H1 (cell line): ENCODE data around the gene MYO1A. TPM values are rescaled to one million over a fixed set of nuclear protein-coding genes. Genes with fewer than 3 reads are reported as not detected.

ENCODE experiments used
- CTCF ChIA-PET: fragments of 300-600 bp; sonication (Branson Sonifier 250); formaldehyde crosslinking; loops from one replicate; lab custom pipeline; 2021; ENCODE audit not compliant: partially characterized antibody; lab: Charles Lee
- POLR2A ChIA-PET: fragments of 300-600 bp; sonication (Branson Sonifier 250); formaldehyde crosslinking; loops from one replicate; lab custom pipeline; 2021; ENCODE audit warnings: inconsistent platforms; ENCODE audit not compliant: partially characterized antibody; lab: Charles Lee
- DNase-seq, 2 experiments: peaks; one replicate each; pipeline versions ENCODE4 v3.0.0 to v3.0.0-alpha.2; 2010 to 2022; ENCODE audit warnings: low spot score in 2 of 2, low read depth in 1 of 2, mixed read lengths in 1 of 2
- FAIRE-seq: peaks from 2 replicates; lab custom pipeline; 2011; peaks lifted over from hg19 to GRCh38; lab: Jason Lieb, UNC
- H2AFZ ChIP-seq: 2 replicates; pipeline ENCODE4 v1.8.1; 2012; ENCODE audit warnings: low read length, inconsistent platforms
- H2AK5ac ChIP-seq: 2 replicates; pipeline ENCODE4 v1.6.1; 2013; ENCODE audit warnings: low read depth, low read length
- H2BK120ac ChIP-seq: replicated peaks from 2 replicates; pipeline ENCODE3; 2013; ENCODE audit warnings: low read depth, low read length, inconsistent platforms
- H2BK12ac ChIP-seq: 2 replicates; pipeline ENCODE4 v1.6.1; 2013; ENCODE audit warnings: low read depth, low read length
- H2BK15ac ChIP-seq: 2 replicates; pipeline ENCODE4 v1.6.1; 2013; ENCODE audit warnings: low read length
- H2BK20ac ChIP-seq: 2 replicates; pipeline ENCODE4 v1.6.1; 2013; ENCODE audit warnings: low read length
- H2BK5ac ChIP-seq: 2 replicates; pipeline ENCODE4 v1.6.1; 2013; ENCODE audit warnings: low read depth, low read length
- H3K14ac ChIP-seq: 2 replicates; pipeline ENCODE4 v1.6.1; 2013; ENCODE audit warnings: inconsistent platforms; ENCODE audit not compliant: insufficient read length
- H3K18ac ChIP-seq: 2 replicates; pipeline ENCODE4 v1.6.1; 2013; ENCODE audit warnings: low read length; ENCODE audit errors: extremely low read depth
- H3K23ac ChIP-seq: 2 replicates; pipeline ENCODE4 v1.6.1; 2013; ENCODE audit warnings: inconsistent platforms; ENCODE audit not compliant: insufficient read length
- H3K23me2 ChIP-seq: 2 replicates; pipeline ENCODE4 v1.6.1; 2013; ENCODE audit warnings: low read depth, low read length
- H3K27ac ChIP-seq: 2 replicates; pipeline ENCODE4 v1.6.1; 2011; ENCODE audit warnings: low read depth, low read length, inconsistent platforms
- H3K27me3 ChIP-seq, 4 experiments: replicated peaks in 1 of 4; 1 replicate in 1 of 4; 2 replicates in 3 of 4; pipeline versions ENCODE4 v1.6.1 to v1.8.1; 2011 to 2013; ENCODE audit warnings: low read length in 3 of 4, mild to moderate bottlenecking in 3 of 4, inconsistent platforms in 2 of 4, mixed read lengths in 2 of 4, moderate library complexity in 1 of 4; ENCODE audit not compliant: control insufficient read depth in 3 of 4, insufficient read depth in 3 of 4; ENCODE audit errors: extremely low read depth in 1 of 4
- H3K36me3 ChIP-seq, 4 experiments: 2 replicates each; pipeline versions ENCODE4 v1.6.1 to v1.8.1; 2011 to 2013; ENCODE audit warnings: mild to moderate bottlenecking in 4 of 4, low read length in 3 of 4, moderate library complexity in 2 of 4, control low read depth in 1 of 4, inconsistent platforms in 1 of 4; ENCODE audit not compliant: insufficient read depth in 4 of 4, control insufficient read depth in 2 of 4
- H3K4ac ChIP-seq: replicated peaks from 2 replicates; pipeline ENCODE3; 2013; ENCODE audit warnings: low read length, low read depth, mixed read lengths, inconsistent platforms; ENCODE audit not compliant: insufficient read length
- H3K4me1 ChIP-seq, 4 experiments: replicated peaks in 1 of 4; 1 replicate in 1 of 4; 2 replicates in 3 of 4; pipeline versions ENCODE4 v1.6.1 to v1.8.1; 2011 to 2013; ENCODE audit warnings: low read length in 3 of 4, inconsistent platforms in 2 of 4, mixed read lengths in 1 of 4; ENCODE audit not compliant: insufficient read depth in 4 of 4, control insufficient read depth in 3 of 4
- H3K4me2 ChIP-seq, 2 experiments: 2 replicates each; pipeline versions ENCODE4 v1.6.1 to v1.8.1; 2011 to 2013; ENCODE audit warnings: low read depth in 2 of 2, low read length in 2 of 2, control low read depth in 1 of 2, inconsistent platforms in 1 of 2, mild to moderate bottlenecking in 1 of 2; ENCODE audit not compliant: insufficient read depth in 1 of 2
- H3K4me3 ChIP-seq, 4 experiments: fragments of 200-600, 300-600 bp in 1 of 4; sonication (generic), shearing (Covaris generic), sonication (Bioruptor Twin) in 1 of 4; 2 replicates each; pipeline versions ENCODE4 v1.5.1 to v1.8.1; 2011 to 2016; ENCODE audit warnings: low read length in 4 of 4, low read depth in 3 of 4, control low read depth in 2 of 4, inconsistent platforms in 2 of 4, mild to moderate bottlenecking in 2 of 4, mixed read lengths in 1 of 4, moderate library complexity in 1 of 4; ENCODE audit not compliant: insufficient read depth in 2 of 4; ENCODE audit errors: extremely low read depth in 1 of 4
- H3K56ac ChIP-seq: replicated peaks from 2 replicates; pipeline ENCODE3; 2013; ENCODE audit warnings: low read depth, mild to moderate bottlenecking, mixed read lengths, low read length, inconsistent platforms; ENCODE audit not compliant: insufficient read length
- H3K79me1 ChIP-seq: 2 replicates; pipeline ENCODE4 v1.6.1; 2013; ENCODE audit warnings: low read depth, low read length, control low read depth
- H3K79me2 ChIP-seq, 2 experiments: 2 replicates each; pipeline versions ENCODE4 v1.6.1 to v1.8.1; 2012 to 2013; ENCODE audit warnings: low read length in 2 of 2, mild to moderate bottlenecking in 2 of 2, inconsistent platforms in 1 of 2; ENCODE audit not compliant: insufficient read depth in 2 of 2, control insufficient read depth in 1 of 2
- H3K9ac ChIP-seq, 4 experiments: replicated peaks in 1 of 4; 1 replicate in 1 of 4; 2 replicates in 3 of 4; pipeline versions ENCODE4 v1.6.1 to v1.8.1; 2011 to 2013; ENCODE audit warnings: low read depth in 3 of 4, low read length in 3 of 4, control low read depth in 2 of 4, mild to moderate bottlenecking in 2 of 4, moderate library complexity in 2 of 4, inconsistent platforms in 1 of 4; ENCODE audit errors: extremely low read depth in 1 of 4
- H3K9me3 ChIP-seq, 2 experiments: 2 replicates each; pipeline versions ENCODE4 v1.6.1 to v1.8.1; 2012 to 2013; ENCODE audit warnings: mild to moderate bottlenecking in 2 of 2, moderate library complexity in 2 of 2, control low read depth in 1 of 2, inconsistent platforms in 1 of 2, low read depth in 1 of 2, low read length in 1 of 2, mixed read lengths in 1 of 2; ENCODE audit not compliant: insufficient read depth in 2 of 2
- H4K20me1 ChIP-seq, 2 experiments: replicated peaks in 1 of 2; 2 replicates each; pipeline versions ENCODE3 to v1.8.1; 2011 to 2013; ENCODE audit warnings: inconsistent platforms in 2 of 2, low read length in 2 of 2, mild to moderate bottlenecking in 1 of 2; ENCODE audit not compliant: insufficient read depth in 2 of 2, control insufficient read depth in 1 of 2
- H4K5ac ChIP-seq: 2 replicates; pipeline ENCODE4 v1.6.1; 2013; ENCODE audit warnings: low read length, low read depth, mixed read lengths, inconsistent platforms; ENCODE audit not compliant: insufficient read length
- H4K8ac ChIP-seq: 2 replicates; pipeline ENCODE4 v1.8.0; 2013; ENCODE audit warnings: mild to moderate bottlenecking, moderate library complexity, low read length, inconsistent platforms; ENCODE audit not compliant: insufficient read depth; ENCODE audit errors: extremely low read depth
- H4K91ac ChIP-seq: replicated peaks from 2 replicates; pipeline ENCODE3; 2013; ENCODE audit warnings: low read length, mixed read lengths, inconsistent platforms; ENCODE audit not compliant: insufficient read length
- BACH1 ChIP-seq: IDR thresholded peaks from 2 replicates; pipeline ENCODE4 v1.6.1; 2012; ENCODE audit warnings: low read length, improper control_type of control experiment
- BRCA1 ChIP-seq: IDR thresholded peaks from 2 replicates; pipeline ENCODE4 v1.6.1; 2012; ENCODE audit warnings: low read depth, low read length, improper control_type of control experiment
- CHD1 ChIP-seq: IDR thresholded peaks from 2 replicates; pipeline ENCODE4 v1.6.1; 2012; ENCODE audit warnings: low read depth, low read length, improper control_type of control experiment
- EGR1 ChIP-seq: IDR thresholded peaks from 2 replicates; pipeline ENCODE4 v1.6.1; 2011; ENCODE audit warnings: low read depth, low read length, borderline replicate concordance
- EP300 ChIP-seq, 2 experiments: IDR thresholded peaks; 1 replicate in 1 of 2; 2 replicates in 1 of 2; pipeline ENCODE4 v1.6.1; 2011 to 2012; ENCODE audit warnings: low read depth in 2 of 2, low read length in 2 of 2, mild to moderate bottlenecking in 2 of 2, borderline replicate concordance in 1 of 2, inconsistent platforms in 1 of 2, moderate library complexity in 1 of 2
- HDAC6 ChIP-seq: IDR thresholded peaks from one replicate; pipeline ENCODE4 v1.7.1; 2012; ENCODE audit warnings: low read depth, mild to moderate bottlenecking, inconsistent platforms, low read length, moderate library complexity
- JUN ChIP-seq: IDR thresholded peaks from 2 replicates; pipeline ENCODE4 v1.6.1; 2011; ENCODE audit warnings: low read depth, mild to moderate bottlenecking, improper control_type of control experiment, low read length
- POLR2A ChIP-seq, 2 experiments: IDR thresholded peaks; 1 replicate in 1 of 2; 2 replicates in 1 of 2; pipeline ENCODE4 v1.6.1; 2011; ENCODE audit warnings: low read depth in 2 of 2, low read length in 2 of 2, mild to moderate bottlenecking in 2 of 2; ENCODE audit errors: control extremely low read depth in 1 of 2
- RBBP5 ChIP-seq: IDR thresholded peaks from 2 replicates; pipeline ENCODE4 v1.7.1; 2012; ENCODE audit warnings: low read depth, mild to moderate bottlenecking, inconsistent platforms, low read length, moderate library complexity, borderline replicate concordance
- TCF12 ChIP-seq: IDR thresholded peaks from 2 replicates; pipeline ENCODE4 v1.6.1; 2011; ENCODE audit warnings: low read depth, mild to moderate bottlenecking, low read length
- YY1 ChIP-seq: IDR thresholded peaks from 2 replicates; pipeline ENCODE4 v1.6.1; 2011; ENCODE audit warnings: low read depth, mild to moderate bottlenecking, low read length
- whole genome bisulfite sequencing, 2 experiments: shearing (Covaris generic) in 1 of 2; methylation state at CpG; one replicate each; pipeline versions ENCODE4 v1.1.6 to v1.1.7; 2013 to 2015; ENCODE audit warnings: low lambda C conversion rate in 2 of 2, mixed read lengths in 2 of 2, inconsistent platforms in 1 of 2, low coverage in 1 of 2, missing lambda C conversion rate in 1 of 2; ENCODE audit not compliant: insufficient replicate concordance in 2 of 2, insufficient coverage in 1 of 2, insufficient read length in 1 of 2; ENCODE audit errors: extremely low coverage in 1 of 2, missing lambda C conversion rate in 1 of 2; 5-methylcytosine and 5-hydroxymethylcytosine counted together
- polyA plus RNA-seq, 7 experiments: library from polyadenylated mRNA; depleted of rRNA in 3 of 7; stranded (reverse) in 5 of 7; unstranded in 2 of 7; fragments of >200 nt in 5 of 7; fragments of 200-250 nt in 2 of 7; gene quantifications; 1 replicate in 5 of 7; 2 replicates in 1 of 7; 4 replicates in 1 of 7; pipeline versions ENCODE4 v1.2.1 to v1.2.3, GENCODE V29; 2011 to 2013; ENCODE audit warnings: missing spikeins in 2 of 7, mixed read lengths in 2 of 7
- total RNA-seq: library from RNA; stranded (reverse); fragmentation: NEBNext Ultra II Directional; extraction: Animal tissue kit (Norgen Biotek cat#: 25700); gene quantifications from 2 replicates; pipeline ENCODE4 v1.2.1, GENCODE V29; 2021

MYO1A gene
- total and polyA plus RNA-seq, 2 of the 8 experiments (the other 6 are each of a cell fraction or from before 2014, with no cell fraction given): 0.54 to 0.77 TPM

DNA sequence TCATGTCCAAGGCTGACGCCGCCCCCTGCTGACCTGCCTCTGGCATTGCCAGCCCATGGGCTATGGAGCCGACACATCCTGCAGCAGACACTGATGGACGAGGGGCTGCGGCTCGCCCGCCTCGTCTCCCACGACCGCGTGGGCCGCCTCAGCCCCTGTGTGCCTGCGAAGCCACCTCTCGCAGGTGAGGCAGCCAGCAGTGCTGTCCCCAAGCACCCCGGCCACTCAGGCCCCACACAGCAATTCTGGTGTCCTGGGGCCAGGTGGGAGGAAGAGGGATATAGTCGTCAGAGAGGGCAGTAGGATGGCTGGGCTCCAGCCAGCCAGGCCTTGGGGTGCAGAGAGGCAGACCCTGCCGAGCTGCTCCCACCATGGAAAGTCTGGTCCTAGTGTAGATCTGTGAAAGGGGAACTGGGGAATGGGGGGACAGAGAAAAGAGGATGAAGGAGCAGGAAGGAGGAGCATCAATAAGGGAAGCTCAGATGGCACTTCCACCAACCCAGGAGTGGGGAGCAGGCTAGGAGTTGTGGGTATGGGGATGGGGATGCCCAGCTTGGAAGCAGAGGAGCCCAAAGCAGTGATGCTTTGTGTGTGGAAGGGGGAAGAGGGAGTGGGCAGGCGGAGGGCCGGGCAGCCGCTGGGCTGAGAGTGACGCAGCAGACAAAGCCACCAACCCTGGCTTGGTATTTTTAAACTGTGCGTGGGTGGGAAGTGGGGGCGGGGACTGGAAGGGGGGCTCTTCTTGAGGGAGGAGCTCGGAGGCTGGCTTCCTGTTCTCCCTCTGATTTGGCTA is 43.7 kb upstream of the MYO1A start:
- H3K9ac ChIP-seq: no peak overlapping the region
- POLR2A ChIA-PET: interaction anchor here (0.6 to 16.5 kb wide), 15 partner anchors 14 to 366 kb away, joined by 3 to 352 read pairs (median 4); partner anchors contain the start of genes GLI1, LRP1, NEMP1 and SHMT2
- FAIRE-seq: no peak
- TF ChIP-seq JUN: no peak
- no peak for TF ChIP-seq RBBP5
- peak; percentile 98 for TF ChIP-seq EGR1
- no peak for TF ChIP-seq TCF12
- peak; percentile 43; the same call in 1 of the 2 replicates for TF ChIP-seq YY1
- no peak for TF ChIP-seq EP300 (IDR thresholded peaks at IDR 0.05; ENCODE audit: borderline replicate concordance in 1 of 2, low read depth in 2 of 2, low read length in 2 of 2)
- no peak for TF ChIP-seq CHD1
- no peak for TF ChIP-seq HDAC6
- no peak for TF ChIP-seq BRCA1
- 0 out of 2 replicates have a peak, but pooled peaks have one; percentile 37 for TF ChIP-seq BACH1
- TF ChIP-seq POLR2A (IDR thresholded peaks at IDR 0.05; ENCODE audit: control extremely low read depth in 1 of 2, low read depth in 2 of 2, low read length in 2 of 2): no peak

More for the DNA sequence above, 43.7 kb upstream of the MYO1A start:
- Histone ChIP-seq H3K23ac (no peak overlapping the region), H3K14ac (no peak overlapping the region), H4K91ac (peak overlapping the region; percentile 52), H3K56ac (peak overlapping the region; percentile 32), H2BK120ac (peak overlapping the region; percentile 38), H2BK15ac (peak overlapping the region; percentile 12; the same call in 1 of the 2 replicates), H2BK5ac (peak overlapping the region; percentile 47; the same call in 1 of the 2 replicates), H2BK20ac (peak overlapping the region; percentile 32; the same call in 1 of the 2 replicates), H3K18ac (peak overlapping the region; percentile 32; the same call in 1 of the 2 replicates), H4K5ac (peak overlapping the region; percentile 80), H3K23me2 (peaks cover 7% of the 10 kb centered on the region; the same call in 1 of the 2 replicates), H3K79me1 (peaks cover 4% of the 10 kb centered on the region), H4K20me1 (peaks cover 4 to 11% of the 10 kb centered on the region in 2 experiments), H3K9me3 (no peaks in the 10 kb centered on the region), H4K8ac (peak overlapping the region; percentile 92; the same call in 1 of the 2 replicates), H3K4me2 (peak overlapping the region; percentile 32 to 64; a peak in 2 of 4 replicates), H3K27me3 (no peaks in the 10 kb centered on the region), H3K4ac (peak overlapping the region; percentile 98), H2AK5ac (0 out of 2 replicates have a peak overlapping the region, but pooled peaks have one; percentile 5), H3K4me3 (0 out of 8 replicates have a peak overlapping the region, but pooled peaks of 1 of the 4 experiments have one; percentile 25), H3K4me1 (peaks cover 0 to 28% (median 20%) of the 10 kb centered on the region in 4 experiments; a peak in 6 of 7 replicates), H3K36me3 (peaks cover 9 to 32% (median 18%) of the 10 kb centered on the region in 4 experiments), H3K27ac (peak overlapping the region; percentile 48; the same call in 1 of the 2 replicates), H2BK12ac (peak overlapping the region; percentile 71), H3K79me2 (peaks cover 0 to 18% of the 10 kb centered on the region in 2 experiments; a peak in 1 of 4 replicates), H2AFZ (no peak overlapping the region)
- peak in 1 of 2 experiments; percentile 90 for DNase-seq
- WGBS, 2 experiments: 73% methylated on average over 21 of the region's 24 CpGs; no CpG with 5 or more reads in 1 of the 2 experiments
- CTCF ChIA-PET: interaction anchor here (0.7 to 14.0 kb wide), 25 partner anchors 10 to 184 kb away, joined by 3 to 325 read pairs (median 5); partner anchors contain the start of genes LRP1, NEMP1, STAT6 and TAC3
